Stomach (tissue), 4 donors: ENCODE data around the gene ITPRIPL2.

Experiments used
- CTCF ChIP-seq, 7 experiments: fragments of 450-650 bp in 4 of 7; fragments of 200-600 bp in 3 of 7; sonication (generic) in 3 of 7; IDR thresholded peaks; one replicate each; pipeline ENCODE4 v1.5.1; 2016 to 2019; ENCODE audit warnings: antibody characterized with exemption in 7 of 7, control low read depth in 2 of 7, mild to moderate bottlenecking in 1 of 7
- POLR2A ChIP-seq, 4 donors: fragments of 450-650 bp; IDR thresholded peaks; one replicate each; pipeline ENCODE4 v1.6.1; 2016; ENCODE audit warnings: antibody characterized with exemption in 4 of 4, control low read depth in 2 of 4, mild to moderate bottlenecking in 1 of 4, moderate library complexity in 1 of 4
- POLR2AphosphoS5 ChIP-seq, 3 donors: sonication (generic); formaldehyde crosslinking; IDR thresholded peaks; one replicate each; pipeline ENCODE4 v1.6.1; 2016; ENCODE audit warnings: antibody characterized with exemption in 3 of 3

GRCh38 chr16:19127674-19128131 is 13.9 kb downstream of the ITPRIPL2 start:
- no peak for TF ChIP-seq POLR2AphosphoS5 (IDR thresholded peaks at IDR 0.05)
- no peak for TF ChIP-seq CTCF (IDR thresholded peaks at IDR 0.05)
- no peak for TF ChIP-seq POLR2A (IDR thresholded peaks at IDR 0.05)
